Gastroesophageal sphincter (tissue), 4 donors: ENCODE measurements around the gene PLOD3. TPM values are rescaled to one million over a fixed set of nuclear protein-coding genes. Genes with fewer than 3 reads are reported as not detected.
A peak's percentile ranks its signal among the peaks of the same experiment; 100 is the strongest.

Source experiments
- ATAC-seq: fragments of 150-250 bp; one replicate; pipeline ENCODE4 v1.9.1; 2016; ENCODE audit warnings: mild to moderate bottlenecking, moderate library complexity
- H3K27ac ChIP-seq, 4 donors: fragments of 200-600 bp; sonication (generic) in 3 of 4; 1 replicate in 3 of 4; 2 replicates in 1 of 4; pipeline ENCODE4 v1.5.1; 2016 to 2019
- H3K27me3 ChIP-seq: fragments of 200-600 bp; sonication (generic); one replicate; pipeline ENCODE4 v1.5.1; 2019
- H3K36me3 ChIP-seq, 2 donors: fragments of 200-600 bp; sonication (generic); one replicate each; pipeline ENCODE4 v1.5.1; 2019; ENCODE audit warnings: control low read depth in 1 of 2
- H3K4me1 ChIP-seq, 3 donors: fragments of 200-600 bp; sonication (generic); 1 replicate in 2 of 3; 2 replicates in 1 of 3; pipeline ENCODE4 v1.5.1; 2016 to 2019; ENCODE audit warnings: control low read depth in 2 of 3
- H3K4me3 ChIP-seq, 2 donors: fragments of 200-600 bp; sonication (generic); one replicate each; pipeline ENCODE4 v1.5.1; 2019; ENCODE audit warnings: mild to moderate bottlenecking in 1 of 2, moderate library complexity in 1 of 2
- H3K9me3 ChIP-seq, 3 donors: fragments of 200-600 bp; sonication (generic); one replicate each; pipeline ENCODE4 v1.5.1; 2017 to 2019; ENCODE audit warnings: control low read depth in 2 of 3
- CTCF ChIP-seq, 4 experiments: fragments of 200-600 bp in 2 of 4; fragments of 450-650 bp in 2 of 4; sonication (generic) in 1 of 4; IDR thresholded peaks; one replicate each; pipeline ENCODE4 v1.5.1; 2017 to 2019; ENCODE audit warnings: antibody characterized with exemption in 4 of 4, mild to moderate bottlenecking in 2 of 4, moderate library complexity in 2 of 4
- EP300 ChIP-seq: sonication (generic); formaldehyde crosslinking; IDR thresholded peaks from one replicate; pipeline ENCODE4 v1.6.1; 2017; ENCODE audit warnings: antibody characterized with exemption, mild to moderate bottlenecking
- POLR2A ChIP-seq, 2 donors: fragments of 450-650 bp; IDR thresholded peaks; one replicate each; pipeline ENCODE4 v1.6.1; 2017; ENCODE audit warnings: antibody characterized with exemption in 2 of 2, mild to moderate bottlenecking in 2 of 2, moderate library complexity in 1 of 2
- POLR2AphosphoS5 ChIP-seq: sonication (generic); formaldehyde crosslinking; IDR thresholded peaks from one replicate; pipeline ENCODE4 v1.6.1; 2017; ENCODE audit warnings: antibody characterized with exemption
- WGBS, 2 donors: methylation state at CpG; one replicate each; pipeline ENCODE4 v1.1.5; 2018; ENCODE audit warnings: low coverage in 1 of 2; 5-methylcytosine and 5-hydroxymethylcytosine counted together
- total RNA-seq, 4 donors: library from RNA; depleted of rRNA; stranded (reverse); fragments of >200 nt; gene quantifications; one replicate each; pipeline ENCODE4 v1.1.0, GENCODE V29; 2016

Gene PLOD3
- total RNA-seq, 4 donors from 2014 or later, result 35.0 to 51.3 (median 43.6) TPM

- Histone ChIP-seq H3K4me1 (peaks cover 0 to 53% (median 20%) of the 10 kb centered on the region in 3 donors), H3K36me3 (peaks cover 0 to 49% of the 10 kb centered on the region in 2 donors), H3K27me3 (no peaks in the 10 kb centered on the region), H3K27ac (peak overlapping the region; percentile 73 to 97 (median 92)), H3K9me3 (no peaks in the 10 kb centered on the region), H3K4me3 (peak overlapping the region; percentile 39 to 95)
- no peak for ATAC-seq
- TF ChIP-seq CTCF (IDR thresholded peaks at IDR 0.05) (no peak), POLR2AphosphoS5 (no peak), POLR2A (IDR thresholded peaks at IDR 0.05) (no peak), EP300 (no peak)
- 0% methylated on average over 2 of the region's 34 CpGs; no CpG with 5 or more reads in 1 of the 2 donors for WGBS, 2 donors
Observed at GRCh38 chr7:101216860-101217387, 457 bp downstream of the PLOD3 start.

- H3K4me3 ChIP-seq, result peak overlapping the region; percentile 39 to 95
- ATAC-seq, result no peak
- WGBS, 2 donors, result 8 to 52% methylated on average over 9 to 14 of the region's 31 CpGs
- peaks cover 0 to 52% (median 20%) of the 10 kb centered on the region in 3 donors for H3K4me1 ChIP-seq
- no peaks in the 10 kb centered on the region for H3K9me3 ChIP-seq
- H3K36me3 ChIP-seq, result peaks cover 0 to 49% of the 10 kb centered on the region in 2 donors
- H3K27me3 ChIP-seq, result no peaks in the 10 kb centered on the region
- TF ChIP-seq POLR2A (IDR thresholded peaks at IDR 0.05), result no peak
- no peak for TF ChIP-seq POLR2AphosphoS5
- no peak for TF ChIP-seq EP300
- TF ChIP-seq CTCF (IDR thresholded peaks at IDR 0.05), result no peak
- H3K27ac ChIP-seq, result peak overlapping the region in 3 of 4 donors; percentile 90 to 97 (median 94)
Observed at GRCh38 chr7:101216001-101216859, 1.2 kb downstream of the PLOD3 start.

- no peaks in the 10 kb centered on the region for H3K9me3 ChIP-seq
- peaks cover 0 to 25% (median 8%) of the 10 kb centered on the region in 3 donors for H3K4me1 ChIP-seq
- peaks cover 0 to 91% of the 10 kb centered on the region in 2 donors for H3K36me3 ChIP-seq
- WGBS, 2 donors, result 82% methylated on average over 3 of the region's 8 CpGs; no CpG with 5 or more reads in 1 of the 2 donors
- no peak for ATAC-seq
- no peak for TF ChIP-seq CTCF (IDR thresholded peaks at IDR 0.05)
- TF ChIP-seq POLR2A (IDR thresholded peaks at IDR 0.05), result no peak
- TF ChIP-seq EP300, result no peak
- TF ChIP-seq POLR2AphosphoS5, result no peak
- no peak overlapping the region for H3K27ac ChIP-seq
- H3K4me3 ChIP-seq, result no peak overlapping the region
- no peaks in the 10 kb centered on the region for H3K27me3 ChIP-seq
Observed at GRCh38 chr7:101212014-101212413, 5.4 kb downstream of the PLOD3 start.

- Histone ChIP-seq H3K36me3 (peaks cover 0 to 97% of the 10 kb centered on the region in 2 donors), H3K4me3 (no peak overlapping the region), H3K27me3 (no peaks in the 10 kb centered on the region), H3K4me1 (peaks cover 0 to 20% (median 6%) of the 10 kb centered on the region in 3 donors), H3K27ac (no peak overlapping the region), H3K9me3 (no peaks in the 10 kb centered on the region)
- TF ChIP-seq POLR2AphosphoS5, result no peak
- no peak for TF ChIP-seq POLR2A (IDR thresholded peaks at IDR 0.05)
- TF ChIP-seq EP300, result no peak
- TF ChIP-seq CTCF (IDR thresholded peaks at IDR 0.05), result no peak
- no peak for ATAC-seq
- no CpG with 5 or more reads among the region's 24 CpGs for WGBS, 2 donors
Observed at GRCh38 chr7:101211501-101211900, 5.9 kb downstream of the PLOD3 start.
